Common myeloid progenitor, CD34-positive (primary cell): ENCODE data around the gene SFXN1.
"Not testable (repeated sequence)": the region's sequence is repeated elsewhere in the genome, so short reads cannot be mapped to it uniquely, and the experiment has no call there.

Experiments
- CTCF ChIA-PET: fragments of 350-600 bp; sonication (Branson Sonifier 250); formaldehyde crosslinking; loops from one replicate; lab custom pipeline; 2021; ENCODE audit warnings: antibody characterized with exemption; lab: Charles Lee
- POLR2A ChIA-PET: fragments of 350-600 bp; sonication (Branson Sonifier 250); formaldehyde crosslinking; loops from one replicate; lab custom pipeline; 2021; ENCODE audit warnings: antibody characterized with exemption; lab: Charles Lee
- DNase-seq, 3 donors: peaks; one replicate each; pipeline versions ENCODE4 v3.0.0 to v3.0.0-alpha.2; 2013
- H3K27ac ChIP-seq, 2 experiments: 1 replicate in 1 of 2; 2 replicates in 1 of 2; pipeline ENCODE4 v1.7.0; 2013; ENCODE audit warnings: inconsistent platforms in 2 of 2, low read length in 2 of 2, mild to moderate bottlenecking in 2 of 2, low read depth in 1 of 2, moderate library complexity in 1 of 2; ENCODE audit not compliant: severe bottlenecking in 2 of 2, insufficient read depth in 1 of 2, poor library complexity in 1 of 2
- H3K27me3 ChIP-seq, 5 experiments: replicated peaks in 2 of 5; 1 replicate in 3 of 5; 2 replicates in 2 of 5; pipeline versions ENCODE4 v1.6.1 to v1.7.0; 2013; ENCODE audit warnings: low read length in 4 of 5, mild to moderate bottlenecking in 2 of 5, moderate library complexity in 2 of 5, inconsistent platforms in 1 of 5; ENCODE audit not compliant: insufficient read depth in 5 of 5, control insufficient read depth in 4 of 5
- H3K36me3 ChIP-seq, 4 experiments: 1 replicate in 2 of 4; 2 replicates in 2 of 4; pipeline versions ENCODE4 v1.6.1 to v1.7.0; 2013; ENCODE audit warnings: low read length in 3 of 4, control low read depth in 1 of 4, mild to moderate bottlenecking in 1 of 4; ENCODE audit not compliant: control insufficient read depth in 4 of 4, insufficient read depth in 4 of 4
- H3K4me1 ChIP-seq, 4 experiments: 1 replicate in 3 of 4; 2 replicates in 1 of 4; pipeline versions ENCODE4 v1.6.1 to v1.7.1; 2013; ENCODE audit warnings: low read length in 3 of 4, mild to moderate bottlenecking in 3 of 4, control low read depth in 1 of 4, inconsistent platforms in 1 of 4, moderate library complexity in 1 of 4; ENCODE audit not compliant: control insufficient read depth in 4 of 4, insufficient read depth in 4 of 4; ENCODE audit errors: control extremely low read depth in 1 of 4
- H3K4me3 ChIP-seq, 7 experiments: 1 replicate in 4 of 7; 2 replicates in 3 of 7; pipeline versions ENCODE4 v1.5.1 to v1.7.0; 2013; ENCODE audit warnings: mild to moderate bottlenecking in 7 of 7, low read length in 6 of 7, moderate library complexity in 6 of 7, inconsistent platforms in 2 of 7, low read depth in 2 of 7, control low read depth in 1 of 7; ENCODE audit not compliant: insufficient read depth in 4 of 7, control insufficient read depth in 1 of 7; ENCODE audit errors: extremely low read depth in 1 of 7
- H3K9me3 ChIP-seq, 5 experiments: 1 replicate in 4 of 5; 2 replicates in 1 of 5; pipeline versions ENCODE4 v1.6.1 to v1.7.1; 2013; ENCODE audit warnings: low read length in 4 of 5, mild to moderate bottlenecking in 2 of 5, inconsistent platforms in 1 of 5, low read depth in 1 of 5, moderate library complexity in 1 of 5; ENCODE audit not compliant: control insufficient read depth in 4 of 5, insufficient read depth in 2 of 5; ENCODE audit errors: control extremely low read depth in 1 of 5
- WGBS: methylation state at CpG from one replicate; pipeline ENCODE4 v1.1.5; 2013; ENCODE audit not compliant: insufficient coverage; 5-methylcytosine and 5-hydroxymethylcytosine counted together

The SFXN1 gene

DNA sequence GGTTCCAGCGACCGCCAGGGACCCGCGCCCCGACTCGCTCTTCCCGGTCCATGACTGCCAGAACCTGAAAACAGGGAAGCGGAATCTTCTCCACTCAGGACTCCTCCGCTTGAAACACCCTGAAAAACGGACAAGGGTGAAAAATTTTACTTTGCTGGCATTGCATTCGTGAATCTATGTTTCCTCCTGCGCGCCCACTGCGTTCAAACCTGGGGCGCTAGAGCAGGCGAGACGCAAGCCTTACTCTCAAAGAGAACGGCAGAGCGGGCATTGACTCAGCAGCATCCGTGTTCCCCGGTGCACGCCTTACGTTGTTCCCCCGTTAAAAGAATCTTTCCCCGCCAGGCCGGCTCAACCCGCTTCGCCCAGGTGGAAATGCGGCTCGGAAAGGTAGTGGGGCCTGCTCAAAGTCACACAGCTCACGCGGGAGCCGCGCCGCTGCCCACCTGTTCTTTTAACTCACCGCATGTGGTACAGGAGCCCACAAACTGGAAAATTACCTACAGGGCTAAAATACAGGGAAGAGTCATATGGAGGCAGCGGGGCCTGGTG lies 33.4 kb upstream of the SFXN1 start:
- peak overlapping the region in 4 of 7 experiments; percentile 8 to 53 (median 22) for H3K4me3 ChIP-seq
- peaks cover 12 to 79% (median 36%) of the 10 kb centered on the region in 5 experiments for H3K27me3 ChIP-seq

DNA sequence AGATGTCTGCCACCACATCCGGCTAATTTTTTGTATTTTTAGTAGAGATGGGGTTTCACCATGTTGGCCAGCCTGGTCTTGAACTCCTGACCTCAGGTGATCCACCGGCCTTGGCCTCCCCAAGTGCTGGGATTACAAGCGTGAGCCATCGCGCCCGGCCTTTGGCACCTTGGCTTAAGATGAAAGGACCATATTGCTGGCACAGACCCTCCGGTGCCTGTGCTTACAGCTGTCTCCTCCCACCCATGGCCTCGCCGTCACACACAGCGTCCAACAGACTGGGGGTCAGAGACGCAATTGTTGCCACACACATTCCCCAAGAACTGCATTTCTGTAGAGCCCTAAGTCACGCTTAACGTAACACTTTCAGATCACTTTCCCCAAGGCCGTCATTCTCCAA lies 32.0 kb upstream of the SFXN1 start:
- H3K27me3 ChIP-seq = peaks cover 9 to 79% (median 36%) of the 10 kb centered on the region in 5 experiments
- H3K9me3 ChIP-seq, H3K4me3 ChIP-seq, DNase-seq, H3K36me3 ChIP-seq, POLR2A ChIA-PET, H3K27ac ChIP-seq, CTCF ChIA-PET: not testable (repeated sequence)
- H3K4me1 ChIP-seq = peaks cover 0 to 14% (median 5%) of the 10 kb centered on the region in 4 experiments
- 93% methylated on average over 14 of the region's 14 CpGs for WGBS

More for the DNA sequence above, 33.4 kb upstream of the SFXN1 start:
- H3K9me3 ChIP-seq = peaks cover 0 to 2% (median 0%) of the 10 kb centered on the region in 5 experiments
- POLR2A ChIA-PET = no interaction called here
- CTCF ChIA-PET = interaction anchor here (2.0 kb wide), 1 partner anchor 17 kb away, joined by 5 read pairs; no protein-coding TSS in a partner anchor
- no peaks in the 10 kb centered on the region for H3K36me3 ChIP-seq
- 22% methylated on average over 37 of the region's 37 CpGs for WGBS
- no peak overlapping the region for H3K27ac ChIP-seq
- DNase-seq = no peak
- H3K4me1 ChIP-seq = peaks cover 0 to 14% (median 5%) of the 10 kb centered on the region in 4 experiments

DNA sequence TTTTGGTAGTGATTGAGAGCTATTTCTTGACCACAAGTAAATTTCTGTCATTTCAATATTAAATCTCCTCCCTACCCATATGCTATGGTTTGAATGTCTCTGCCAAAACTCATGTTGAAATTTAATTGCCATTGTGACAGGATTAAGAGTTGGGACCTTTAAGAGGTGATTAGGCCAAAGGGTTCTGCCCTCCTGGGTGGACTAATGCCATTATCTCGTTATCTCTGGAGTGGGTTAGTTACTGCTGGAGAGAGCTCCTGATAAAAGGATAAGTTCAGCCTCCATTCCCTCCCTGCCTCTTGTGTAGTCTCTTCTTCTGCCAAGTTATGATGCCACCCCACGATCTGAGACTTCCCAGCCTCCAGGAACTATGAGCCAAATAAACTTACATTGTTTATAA lies 30.8 kb upstream of the SFXN1 start:
- H3K36me3 ChIP-seq = no peaks in the 10 kb centered on the region
- CTCF ChIA-PET = interaction anchor here (1.2 to 1.8 kb wide), 4 partner anchors 13 to 19 kb away, joined by 3 to 6 read pairs (median 4); no protein-coding TSS in a partner anchor
- 86% methylated on average over 1 of the region's 2 CpGs for WGBS

DNA sequence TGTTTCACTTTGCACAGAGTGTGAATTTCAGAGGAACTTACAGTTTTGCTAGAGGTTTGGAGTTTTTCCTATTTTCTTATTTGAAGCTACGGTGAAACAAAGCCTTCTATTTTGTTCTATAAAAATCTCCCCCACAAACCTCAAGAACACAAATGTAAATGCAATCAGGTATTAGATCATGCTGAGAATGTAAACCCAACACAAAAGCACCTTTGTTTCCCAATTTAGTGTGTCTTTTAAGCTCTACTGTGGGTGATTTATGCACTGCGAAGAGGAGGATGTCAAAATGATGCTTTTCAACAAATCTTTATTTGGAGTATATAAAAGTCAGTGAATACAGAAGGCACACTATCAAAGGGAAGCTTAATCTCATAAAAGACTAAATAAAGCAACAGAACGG lies 30.1 kb upstream of the SFXN1 start:
- no peak for DNase-seq
- H3K36me3 ChIP-seq = no peaks in the 10 kb centered on the region
- WGBS = no CpG with 5 or more reads among the region's 3 CpGs
- peaks cover 0 to 14% (median 5%) of the 10 kb centered on the region in 4 experiments for H3K4me1 ChIP-seq
- H3K27me3 ChIP-seq = peaks cover 10 to 79% (median 35%) of the 10 kb centered on the region in 5 experiments
- ChIA-PET CTCF (interaction anchor here (1.2 to 1.8 kb wide), 4 partner anchors 13 to 18 kb away, joined by 3 to 6 read pairs (median 4); no protein-coding TSS in a partner anchor), POLR2A (interaction anchor here (0.5 kb wide), 1 partner anchor 72 kb away, joined by 3 read pairs; no protein-coding TSS in a partner anchor)
- no peak overlapping the region for H3K27ac ChIP-seq
- peaks cover 0 to 2% (median 0%) of the 10 kb centered on the region in 5 experiments for H3K9me3 ChIP-seq
- H3K4me3 ChIP-seq = no peak overlapping the region

More for the DNA sequence above, 30.8 kb upstream of the SFXN1 start:
- no peak overlapping the region for H3K4me3 ChIP-seq
- POLR2A ChIA-PET = no interaction called here
- peaks cover 0 to 2% (median 0%) of the 10 kb centered on the region in 5 experiments for H3K9me3 ChIP-seq
- DNase-seq = no peak
- H3K27ac ChIP-seq = no peak overlapping the region
- peaks cover 0 to 14% (median 5%) of the 10 kb centered on the region in 4 experiments for H3K4me1 ChIP-seq
- peaks cover 10 to 79% (median 35%) of the 10 kb centered on the region in 5 experiments for H3K27me3 ChIP-seq

DNA sequence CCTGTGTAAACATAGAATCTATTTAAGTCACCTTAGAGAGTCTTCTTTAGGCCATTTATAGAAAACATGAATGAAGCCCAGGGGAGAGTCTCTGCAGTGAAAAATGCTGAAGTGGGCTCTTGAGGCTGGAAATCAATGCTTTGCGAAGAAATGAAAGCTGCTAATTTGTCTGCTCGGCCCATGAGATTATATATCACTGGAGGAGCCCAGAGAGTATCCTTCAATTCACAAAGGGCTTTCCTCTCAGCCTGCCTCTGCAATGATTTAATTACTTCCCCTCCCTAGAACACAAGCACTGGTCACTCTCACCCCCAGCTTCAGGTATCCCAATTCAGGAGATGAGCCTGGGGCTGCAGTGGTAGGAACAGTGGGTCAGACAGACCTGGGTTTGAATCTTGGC lies 26.2 kb upstream of the SFXN1 start:
- POLR2A ChIA-PET = no interaction called here
- H3K27ac ChIP-seq = no peak overlapping the region
- CTCF ChIA-PET = interaction anchor here (0.6 to 1.3 kb wide), 3 partner anchors 9 to 464 kb away, joined by 3 to 6 read pairs (median 5); partner anchors contain the start of gene DRD1

DNA sequence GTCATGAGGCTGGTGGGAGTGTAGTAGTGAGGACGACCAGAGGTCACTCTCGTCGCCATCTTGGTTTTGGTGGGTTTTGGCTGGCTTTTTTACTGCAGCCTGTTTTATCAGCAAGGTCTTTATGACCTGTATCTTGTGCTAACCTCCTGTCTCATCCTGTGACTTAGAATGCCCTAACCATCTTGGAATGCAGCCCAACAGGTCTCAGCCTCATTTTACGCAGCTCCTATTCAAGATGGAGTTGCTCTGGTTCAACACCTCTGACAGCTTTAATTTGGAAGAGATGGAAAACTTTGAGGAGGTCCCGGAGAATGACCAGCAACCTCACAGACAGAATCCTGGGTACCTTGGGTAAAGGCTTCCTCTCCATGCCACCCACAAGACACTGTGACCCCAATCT lies 24.0 kb upstream of the SFXN1 start:
- H3K9me3 ChIP-seq, H3K27ac ChIP-seq, POLR2A ChIA-PET, CTCF ChIA-PET, H3K36me3 ChIP-seq, H3K4me1 ChIP-seq, H3K4me3 ChIP-seq, DNase-seq: not testable (repeated sequence)
- 95% methylated on average over 4 of the region's 5 CpGs for WGBS
- peaks cover 5 to 71% (median 27%) of the 10 kb centered on the region in 5 experiments for H3K27me3 ChIP-seq

More for the DNA sequence above, 26.2 kb upstream of the SFXN1 start:
- Histone ChIP-seq H3K4me3 (no peak overlapping the region), H3K36me3 (no peaks in the 10 kb centered on the region), H3K4me1 (no peaks in the 10 kb centered on the region), H3K27me3 (peaks cover 10 to 70% (median 28%) of the 10 kb centered on the region in 5 experiments), H3K9me3 (no peaks in the 10 kb centered on the region)
- 80% methylated on average over 2 of the region's 2 CpGs for WGBS
- DNase-seq = no peak

DNA sequence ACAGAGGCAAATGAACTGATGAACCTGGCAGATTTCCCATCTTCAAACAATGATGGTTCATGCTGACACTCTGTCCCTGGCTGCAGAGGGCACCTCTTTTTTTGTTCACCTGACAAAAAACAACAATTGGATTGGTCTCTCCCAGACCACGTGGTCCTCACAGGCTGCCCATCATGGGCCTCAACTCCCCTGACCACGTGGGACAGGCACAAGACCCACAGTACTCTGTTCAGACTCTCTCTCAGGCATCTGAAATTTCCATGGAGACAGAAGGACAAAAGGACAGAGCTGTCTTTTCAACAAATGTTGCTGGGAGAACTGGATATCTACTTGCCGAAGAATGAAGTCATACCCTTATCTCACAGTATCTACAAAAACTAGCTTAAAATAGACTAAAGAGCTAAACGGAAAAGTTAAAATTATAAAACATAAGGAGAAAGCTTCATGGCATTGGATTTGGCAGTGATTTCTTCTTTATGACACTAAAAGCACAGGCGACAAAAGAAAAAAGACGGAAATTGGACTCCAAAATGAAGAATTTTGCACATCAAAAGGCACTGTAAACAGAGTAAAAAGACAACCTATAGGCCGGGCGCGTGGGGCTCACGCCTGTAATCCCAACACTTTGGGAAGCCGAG lies 22.1 kb upstream of the SFXN1 start:
- H3K4me3 ChIP-seq = no peak overlapping the region
- WGBS = 89% methylated on average over 10 of the region's 11 CpGs
- DNase-seq = no peak
- peaks cover 5 to 61% (median 23%) of the 10 kb centered on the region in 5 experiments for H3K27me3 ChIP-seq
- CTCF ChIA-PET = no interaction called here
- POLR2A ChIA-PET = no interaction called here
- H3K36me3 ChIP-seq = no peaks in the 10 kb centered on the region
- no peaks in the 10 kb centered on the region for H3K9me3 ChIP-seq
- no peak overlapping the region for H3K27ac ChIP-seq
- no peaks in the 10 kb centered on the region for H3K4me1 ChIP-seq
